Stimulated activated CD4-positive, alpha-beta T cell treated with anti-CD3 and anti-CD28 coated beads, TNF-alpha, amount 100 ng/mL, for 24 hours (primary cell): ENCODE measurements around the gene MYL3.
A peak's percentile ranks its signal among the peaks of the same experiment; 100 is the strongest.
"Not testable (repeated sequence)": the region's sequence is repeated elsewhere in the genome, so short reads cannot be mapped to it uniquely, and the experiment has no call there.

ENCODE experiments used
- DNase-seq, 3 experiments: peaks; one replicate each; pipeline ENCODE4 v3.0.0-alpha.2; 2020; ENCODE audit warnings: low read depth in 3 of 3

MYL3 gene

DNA sequence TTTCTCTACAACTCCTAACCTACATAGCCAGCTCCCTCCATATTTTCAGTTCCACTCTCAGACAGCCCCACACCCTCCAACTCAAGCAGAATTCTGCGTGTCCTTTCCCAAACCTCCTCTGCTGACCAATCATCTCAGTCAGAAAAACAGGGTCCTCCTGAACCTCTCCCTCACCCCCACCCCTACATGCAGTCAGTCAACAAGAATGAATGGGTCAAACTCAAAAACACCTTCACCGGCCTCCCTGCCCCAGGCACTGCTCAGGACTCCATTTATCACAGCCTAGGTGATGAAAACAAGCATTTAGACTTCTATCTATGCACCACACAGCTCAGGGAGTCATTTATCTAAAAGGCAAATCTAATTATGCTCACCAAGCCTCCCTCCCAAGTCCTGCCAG, 32.4 kb downstream of the MYL3 start:
- no peak for DNase-seq

DNA sequence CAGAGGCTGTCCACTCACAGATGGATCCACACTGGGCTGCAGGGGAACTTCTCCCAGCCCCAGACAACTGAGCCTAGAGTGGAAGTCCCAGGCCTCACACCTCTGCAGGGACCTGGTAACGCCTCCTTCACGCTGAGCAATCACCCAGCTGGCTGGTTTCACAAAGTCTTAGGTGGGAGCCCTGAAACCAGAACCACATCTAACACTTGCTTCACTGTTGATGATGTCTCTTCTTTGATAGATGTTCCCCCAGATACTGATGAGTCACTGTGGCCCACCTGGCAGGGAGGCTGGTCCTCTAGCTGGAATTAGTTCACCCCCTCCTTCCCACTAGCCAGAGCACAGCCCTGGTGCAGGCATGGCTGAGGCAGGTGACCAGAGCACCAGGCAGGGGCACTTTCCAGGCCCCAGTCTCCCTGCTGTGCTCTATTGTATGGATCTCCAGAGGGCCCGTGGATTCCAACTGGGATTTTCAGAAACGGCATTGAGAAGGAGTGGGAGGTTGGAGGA, 33.5 kb downstream of the MYL3 start:
- peak in 2 of 3 experiments; percentile 23 to 41 for DNase-seq

- no peak for DNase-seq
Observed at GRCh38 chr3:46825450-46825849, 37.8 kb downstream of the MYL3 start.

GRCh38 chr3:46824211-46824970, 38.9 kb downstream of the MYL3 start:
- DNase-seq, result no peak

- DNase-seq, result not testable (repeated sequence)
Observed at GRCh38 chr3:46823314-46823713, 39.9 kb downstream of the MYL3 start.

- no peak for DNase-seq
Observed at GRCh38 chr3:46821553-46821952, 41.7 kb downstream of the MYL3 start.

- DNase-seq, result no peak
Observed at GRCh38 chr3:46820852-46821251, 42.4 kb downstream of the MYL3 start.

- DNase-seq, result peak; percentile 44 to 80 (median 46)
Observed at GRCh38 chr3:46812237-46812791, 50.9 kb downstream of the MYL3 start.

GRCh38 chr3:46811615-46812236, 51.5 kb downstream of the MYL3 start:
- no peak for DNase-seq

DNA sequence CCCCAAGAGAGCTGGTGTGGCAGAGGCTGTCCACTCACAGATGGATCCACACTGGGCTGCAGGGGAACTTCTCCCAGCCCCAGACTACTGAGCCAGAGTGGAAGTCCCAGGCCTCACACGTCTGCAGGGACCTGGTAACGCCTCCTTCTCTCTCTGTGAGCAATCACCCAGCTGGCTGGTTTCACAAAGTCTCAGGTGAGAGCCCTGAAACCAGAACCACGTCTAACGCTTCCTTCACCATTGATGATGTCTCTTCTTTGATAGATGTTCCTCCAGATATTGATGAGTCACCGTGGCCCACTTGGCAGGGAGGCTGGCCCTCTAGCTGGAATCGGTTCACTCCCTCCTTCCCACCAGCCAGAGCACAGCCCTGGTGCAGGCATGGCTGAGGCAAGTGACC, 54.5 kb downstream of the MYL3 start:
- DNase-seq, result not testable (repeated sequence)
